Esophagus squamous epithelium (tissue), 5 donors: ENCODE measurements around the gene SLC17A6. TPM values are rescaled to one million over a fixed set of nuclear protein-coding genes. Genes with fewer than 3 reads are reported as not detected.

ENCODE experiments used
- DNase-seq: peaks from one replicate; lab custom pipeline; 2025; lab: John Stamatoyannopoulos, UW
- H3K27ac ChIP-seq, 4 donors: fragments of 200-600 bp; sonication (generic); one replicate each; pipeline ENCODE4 v1.5.1; 2016 to 2019; ENCODE audit warnings: mild to moderate bottlenecking in 1 of 4
- H3K27me3 ChIP-seq, 4 donors: fragments of 200-600 bp; sonication (generic); 1 replicate in 3 of 4; 2 replicates in 1 of 4; pipeline versions ENCODE4 v1.5.1 to v1.6.0; 2017 to 2021; ENCODE audit warnings: antibody characterized with exemption in 1 of 4
- H3K36me3 ChIP-seq, 3 donors: fragments of 200-600 bp; sonication (generic); one replicate each; pipeline ENCODE4 v1.5.1; 2016 to 2019
- H3K4me1 ChIP-seq, 3 donors: fragments of 200-600 bp; sonication (generic); one replicate each; pipeline ENCODE4 v1.5.1; 2017 to 2019
- H3K4me3 ChIP-seq, 4 donors: fragments of 200-600 bp; sonication (generic); 1 replicate in 3 of 4; 2 replicates in 1 of 4; pipeline ENCODE4 v1.5.1; 2016 to 2019; ENCODE audit warnings: mild to moderate bottlenecking in 2 of 4, moderate library complexity in 1 of 4
- H3K9me3 ChIP-seq, 3 donors: fragments of 200-600 bp; sonication (generic); one replicate each; pipeline ENCODE4 v1.5.1; 2016 to 2019
- CTCF ChIP-seq, 6 experiments: fragments of 450-650 bp in 4 of 6; fragments of 200-600 bp in 2 of 6; sonication (generic) in 2 of 6; IDR thresholded peaks; one replicate each; pipeline ENCODE4 v1.5.1; 2016 to 2019; ENCODE audit warnings: antibody characterized with exemption in 6 of 6, mild to moderate bottlenecking in 4 of 6, moderate library complexity in 4 of 6
- POLR2A ChIP-seq, 4 donors: fragments of 450-650 bp; IDR thresholded peaks; one replicate each; pipeline ENCODE4 v1.6.1; 2017; ENCODE audit warnings: antibody characterized with exemption in 4 of 4, mild to moderate bottlenecking in 4 of 4, moderate library complexity in 3 of 4
- WGBS, 2 donors: methylation state at CpG; one replicate each; pipeline ENCODE4 v1.1.5; 2018; 5-methylcytosine and 5-hydroxymethylcytosine counted together
- intact Hi-C: fragments of 100-400 bp; cut with DNase I; formaldehyde crosslinking; loops from one replicate; pipeline ENCODE4 v1.15.0; 2022
- total RNA-seq, 4 donors: library from RNA; depleted of rRNA; stranded (reverse); fragments of >200 nt; gene quantifications; one replicate each; pipeline ENCODE4 v1.1.0, GENCODE V29; 2016
- donor health status: DM: yes; HTN: yes; CAD: no.

Gene SLC17A6
- total RNA-seq, 4 donors from 2014 or later = not detected

- intact Hi-C loops = no loop called here
- peaks cover 0 to 5% (median 0%) of the 10 kb centered on the region in 3 donors for H3K4me1 ChIP-seq
- 11% methylated on average over 22 to 24 of the region's 25 CpGs for WGBS, 2 donors
- TF ChIP-seq POLR2A (IDR thresholded peaks at IDR 0.05) (no peak), CTCF (IDR thresholded peaks at IDR 0.05) (no peak)
- H3K36me3 ChIP-seq = no peaks in the 10 kb centered on the region
- no peaks in the 10 kb centered on the region for H3K9me3 ChIP-seq
- DNase-seq = no peak
- peaks cover 0 to 79% (median 30%) of the 10 kb centered on the region in 4 donors for H3K27me3 ChIP-seq
- H3K4me3 ChIP-seq = no peak overlapping the region
- no peak overlapping the region for H3K27ac ChIP-seq
These were observed 4.2 kb downstream of the SLC17A6 start for GRCh38 chr11:22342211-22343031.

GRCh38 chr11:22343032-22343324 lies 4.8 kb downstream of the SLC17A6 start:
- Histone ChIP-seq H3K27me3 (peaks cover 0 to 74% (median 30%) of the 10 kb centered on the region in 4 donors), H3K4me1 (peaks cover 0 to 5% (median 0%) of the 10 kb centered on the region in 3 donors), H3K27ac (no peak overlapping the region), H3K4me3 (no peak overlapping the region), H3K36me3 (no peaks in the 10 kb centered on the region), H3K9me3 (no peaks in the 10 kb centered on the region)
- no peak for TF ChIP-seq POLR2A (IDR thresholded peaks at IDR 0.05)
- no peak for TF ChIP-seq CTCF (IDR thresholded peaks at IDR 0.05)
- no peak for DNase-seq
- WGBS, 2 donors = 4 to 6% methylated on average over 6 of the region's 6 CpGs
- intact Hi-C loops = no loop called here

GRCh38 chr11:22343371-22344032 lies 5.3 kb downstream of the SLC17A6 start:
- no peak for TF ChIP-seq POLR2A (IDR thresholded peaks at IDR 0.05)
- no peak for TF ChIP-seq CTCF (IDR thresholded peaks at IDR 0.05)
- Histone ChIP-seq H3K27ac (no peak overlapping the region), H3K4me1 (peaks cover 0 to 5% (median 0%) of the 10 kb centered on the region in 3 donors), H3K9me3 (no peaks in the 10 kb centered on the region), H3K27me3 (peaks cover 0 to 69% (median 28%) of the 10 kb centered on the region in 4 donors), H3K36me3 (no peaks in the 10 kb centered on the region), H3K4me3 (no peak overlapping the region)
- WGBS, 2 donors = 4 to 21% methylated on average over 8 to 9 of the region's 34 CpGs
- intact Hi-C loops = no loop called here
- DNase-seq = no peak

GRCh38 chr11:22344081-22344480 lies 5.9 kb downstream of the SLC17A6 start:
- Histone ChIP-seq H3K9me3 (no peaks in the 10 kb centered on the region), H3K27ac (no peak overlapping the region), H3K4me3 (no peak overlapping the region), H3K36me3 (no peaks in the 10 kb centered on the region), H3K27me3 (peaks cover 0 to 68% (median 27%) of the 10 kb centered on the region in 4 donors), H3K4me1 (peaks cover 0 to 5% (median 0%) of the 10 kb centered on the region in 3 donors)
- intact Hi-C loops = no loop called here
- TF ChIP-seq POLR2A (IDR thresholded peaks at IDR 0.05) = no peak
- no peak for TF ChIP-seq CTCF (IDR thresholded peaks at IDR 0.05)
- 14 to 22% methylated on average over 3 of the region's 3 CpGs for WGBS, 2 donors
- DNase-seq = no peak

GRCh38 chr11:22346282-22346681 lies 8.1 kb downstream of the SLC17A6 start:
- Histone ChIP-seq H3K36me3 (no peaks in the 10 kb centered on the region), H3K27ac (no peak overlapping the region), H3K4me1 (peaks cover 0 to 5% (median 0%) of the 10 kb centered on the region in 3 donors), H3K4me3 (no peak overlapping the region), H3K27me3 (peaks cover 0 to 56% (median 19%) of the 10 kb centered on the region in 4 donors), H3K9me3 (no peaks in the 10 kb centered on the region)
- intact Hi-C loops = no loop called here
- DNase-seq = no peak
- TF ChIP-seq CTCF (IDR thresholded peaks at IDR 0.05) (no peak), POLR2A (IDR thresholded peaks at IDR 0.05) (no peak)
